Progenitor cell of endocrine pancreas (in vitro differentiated cells): ENCODE results near the gene G3BP1. TPM values are rescaled to one million over a fixed set of nuclear protein-coding genes. Genes with fewer than 3 reads are reported as not detected.

Experiments
- DNase-seq: peaks from one replicate; pipeline ENCODE4 v3.0.0; 2021; ENCODE audit warnings: low spot score; ENCODE audit not compliant: unreplicated experiment
- H3K27ac Mint-ChIP-seq: 2 replicates; pipeline ENCODE4 v1.8.0; 2021; ENCODE audit warnings: mild to moderate bottlenecking, moderate library complexity, mixed read lengths
- H3K27me3 Mint-ChIP-seq: 2 replicates; pipeline ENCODE4 v1.8.0; 2021; ENCODE audit warnings: mixed read lengths
- H3K36me3 Mint-ChIP-seq: 2 replicates; pipeline ENCODE4 v1.8.0; 2022; ENCODE audit warnings: mixed read lengths; ENCODE audit not compliant: insufficient read depth
- H3K4me1 Mint-ChIP-seq: 2 replicates; pipeline ENCODE4 v1.8.0; 2021; ENCODE audit warnings: low read depth, mixed read lengths
- H3K4me3 Mint-ChIP-seq: 2 replicates; pipeline ENCODE4 v1.8.0; 2021; ENCODE audit warnings: low read depth, mild to moderate bottlenecking, moderate library complexity, mixed read lengths
- H3K9me3 Mint-ChIP-seq: 2 replicates; pipeline ENCODE4 v1.8.0; 2021; ENCODE audit warnings: low read depth, mixed read lengths
- total RNA-seq: library from RNA; stranded (reverse); gene quantifications from 2 replicates; pipeline ENCODE4 v1.2.1, GENCODE V29; 2021
- TF ChIP-seq, protein P1 (sequence below): fragments of 200-600 bp; sonication (generic); IDR thresholded peaks from one replicate; pipeline ENCODE4 v1.5.0; 2021; ENCODE audit warnings: antibody characterized with exemption, mild to moderate bottlenecking; ENCODE audit not compliant: unreplicated experiment

G3BP1 gene
- total RNA-seq, 1 donor from 2014 or later, result 220 TPM

- H3K4me1 Mint-ChIP-seq, result peaks cover 14% of the 10 kb centered on the region
- H3K9me3 Mint-ChIP-seq, result no peaks in the 10 kb centered on the region
- H3K27me3 Mint-ChIP-seq, result no peaks in the 10 kb centered on the region
- TF ChIP-seq, protein P1, sequence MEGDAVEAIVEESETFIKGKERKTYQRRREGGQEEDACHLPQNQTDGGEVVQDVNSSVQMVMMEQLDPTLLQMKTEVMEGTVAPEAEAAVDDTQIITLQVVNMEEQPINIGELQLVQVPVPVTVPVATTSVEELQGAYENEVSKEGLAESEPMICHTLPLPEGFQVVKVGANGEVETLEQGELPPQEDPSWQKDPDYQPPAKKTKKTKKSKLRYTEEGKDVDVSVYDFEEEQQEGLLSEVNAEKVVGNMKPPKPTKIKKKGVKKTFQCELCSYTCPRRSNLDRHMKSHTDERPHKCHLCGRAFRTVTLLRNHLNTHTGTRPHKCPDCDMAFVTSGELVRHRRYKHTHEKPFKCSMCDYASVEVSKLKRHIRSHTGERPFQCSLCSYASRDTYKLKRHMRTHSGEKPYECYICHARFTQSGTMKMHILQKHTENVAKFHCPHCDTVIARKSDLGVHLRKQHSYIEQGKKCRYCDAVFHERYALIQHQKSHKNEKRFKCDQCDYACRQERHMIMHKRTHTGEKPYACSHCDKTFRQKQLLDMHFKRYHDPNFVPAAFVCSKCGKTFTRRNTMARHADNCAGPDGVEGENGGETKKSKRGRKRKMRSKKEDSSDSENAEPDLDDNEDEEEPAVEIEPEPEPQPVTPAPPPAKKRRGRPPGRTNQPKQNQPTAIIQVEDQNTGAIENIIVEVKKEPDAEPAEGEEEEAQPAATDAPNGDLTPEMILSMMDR, result no peak
- H3K4me3 Mint-ChIP-seq, result no peak overlapping the region
- H3K36me3 Mint-ChIP-seq, result peaks cover 5% of the 10 kb centered on the region
- no peak for DNase-seq
- H3K27ac Mint-ChIP-seq, result no peak overlapping the region
These were observed 20.2 kb upstream of the G3BP1 start for GRCh38 chr5:151751593-151751992.

DNA sequence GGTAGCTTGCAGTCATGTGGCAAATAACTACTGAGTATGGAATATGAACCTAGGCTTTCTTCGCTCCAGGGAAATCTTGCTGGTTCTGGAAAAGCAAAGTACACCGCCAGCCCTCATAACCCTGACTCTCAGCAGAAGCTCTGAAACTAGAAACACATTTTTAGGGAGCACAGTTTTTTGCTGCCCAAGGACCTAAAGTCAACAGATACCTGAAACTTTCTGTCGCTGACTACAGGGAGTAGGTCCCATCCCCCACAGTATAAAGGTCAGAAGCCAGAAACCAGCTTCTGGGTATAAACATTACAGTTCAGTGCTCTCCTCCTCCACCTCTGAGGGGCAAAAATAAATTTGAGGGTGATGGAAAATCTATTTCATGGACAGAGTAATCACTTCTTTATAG, 16.4 kb upstream of the G3BP1 start:
- DNase-seq, result no peak
- Mint-ChIP-seq H3K4me3 (peak overlapping the region; percentile 41), H3K27me3 (no peaks in the 10 kb centered on the region), H3K4me1 (peaks cover 29% of the 10 kb centered on the region), H3K27ac (peak overlapping the region; percentile 56), H3K9me3 (no peaks in the 10 kb centered on the region), H3K36me3 (peaks cover 5% of the 10 kb centered on the region)
- TF ChIP-seq, protein P1, result no peak

DNA sequence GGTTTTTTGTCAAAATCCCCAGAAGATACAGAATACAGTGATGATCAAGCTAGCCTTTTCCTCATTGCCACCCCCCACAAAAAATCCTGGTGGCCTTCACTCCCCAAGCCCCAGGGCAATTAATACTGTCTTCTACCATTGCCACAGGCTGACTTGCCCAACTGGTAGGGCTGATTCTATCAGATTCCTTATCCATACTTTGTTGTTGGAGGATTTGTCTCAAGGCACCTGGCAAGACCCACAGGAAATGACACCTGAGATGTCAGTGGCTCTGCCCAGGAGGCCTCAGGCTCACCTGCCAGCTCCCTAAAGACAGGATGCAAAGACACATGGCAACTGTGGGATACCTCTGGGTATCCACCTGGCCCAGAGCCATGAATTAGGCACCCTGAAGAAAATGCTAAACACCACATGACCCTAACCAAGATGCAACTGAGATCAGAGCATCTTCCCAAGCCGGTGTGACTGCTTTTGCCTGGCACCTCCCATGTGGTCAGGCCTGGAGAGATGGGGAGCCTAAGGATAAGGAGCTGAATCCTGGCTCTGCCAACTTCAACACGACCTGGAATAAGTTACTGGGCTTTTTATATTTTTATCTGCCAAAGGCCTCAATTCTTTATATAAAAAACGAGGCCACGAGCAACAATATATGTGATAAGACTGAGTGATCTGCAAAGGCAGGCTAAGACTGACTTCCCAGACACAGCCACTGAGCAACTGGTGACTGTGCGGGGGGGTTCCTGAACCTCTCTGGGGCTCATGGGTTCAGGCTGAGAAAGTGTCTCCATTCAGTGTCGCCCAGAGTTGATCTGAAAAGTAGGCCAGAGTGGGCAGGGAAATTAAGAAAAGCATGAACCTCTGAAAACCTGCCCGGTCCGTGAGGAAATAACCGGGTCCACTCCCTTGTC, 14.3 kb upstream of the G3BP1 start:
- TF ChIP-seq, protein P1, result no peak
- Mint-ChIP-seq H3K27ac (peak overlapping the region; percentile 89), H3K27me3 (no peaks in the 10 kb centered on the region), H3K9me3 (no peaks in the 10 kb centered on the region), H3K4me3 (peak overlapping the region; percentile 80), H3K36me3 (peaks cover 5% of the 10 kb centered on the region), H3K4me1 (peaks cover 29% of the 10 kb centered on the region)
- no peak for DNase-seq

DNA sequence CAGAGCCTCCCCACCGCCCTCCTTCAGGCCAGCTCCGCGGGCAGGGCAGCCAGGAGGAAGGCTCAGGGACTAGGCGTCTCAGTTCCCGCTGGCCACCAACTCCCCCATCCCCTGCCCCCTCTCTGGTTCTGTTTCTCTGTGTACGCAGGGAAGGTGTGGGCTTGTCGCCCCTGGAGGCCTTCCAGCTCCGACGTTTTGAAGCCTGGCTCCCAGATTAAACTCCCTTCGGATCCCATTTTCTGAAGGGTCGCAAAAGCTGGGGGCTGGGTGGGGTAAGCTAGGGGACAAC, 13.7 kb upstream of the G3BP1 start:
- no peaks in the 10 kb centered on the region for H3K27me3 Mint-ChIP-seq

DNA sequence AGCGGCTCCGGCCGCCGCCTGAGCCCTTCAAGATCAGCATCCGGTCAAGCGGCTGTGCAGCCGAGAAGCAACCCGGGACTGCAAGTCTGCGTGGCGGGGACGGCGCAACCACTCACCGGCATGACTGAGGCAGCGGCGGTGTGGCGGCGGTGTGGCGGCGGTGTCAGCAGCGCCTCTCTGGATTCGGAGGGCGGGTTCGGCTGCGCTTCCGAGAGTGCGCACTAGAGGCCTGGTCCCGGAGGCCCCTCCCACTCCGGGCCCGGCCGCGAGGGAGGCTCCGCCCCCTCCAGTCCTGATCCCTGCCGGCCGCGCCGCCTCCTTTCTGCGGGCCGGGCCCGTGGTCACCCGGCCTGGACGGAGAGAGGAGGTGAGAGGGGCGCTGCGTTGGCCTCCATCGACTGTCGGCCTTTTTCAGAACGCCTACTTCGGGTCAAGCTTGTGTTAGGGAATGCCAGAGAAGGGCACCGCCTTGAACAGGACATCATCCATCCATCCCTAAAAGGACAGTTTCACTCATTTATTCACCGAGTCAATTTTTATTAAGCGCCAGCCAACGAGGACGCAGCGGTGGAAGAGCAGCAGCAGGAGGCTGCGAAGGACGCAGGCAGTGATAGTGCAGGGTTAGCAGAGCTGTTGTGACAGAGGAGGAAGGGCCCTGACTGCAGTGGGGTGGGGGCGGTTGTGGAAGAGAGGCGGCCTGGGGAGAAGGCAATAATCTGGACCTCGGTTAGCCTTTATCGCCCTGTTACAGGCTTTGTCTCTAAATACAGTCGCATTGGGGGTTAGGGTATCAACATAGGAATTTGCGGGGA, 13.1 kb upstream of the G3BP1 start, which contains the start of gene ATOX1:
TSS of gene ATOX1 (minus strand) at position 202 of the 812 bp plus-strand sequence. CDS start at position 122, 80 bp downstream.
- TF ChIP-seq, protein P1, result no peak
- peak; percentile 89 for DNase-seq
- Mint-ChIP-seq H3K27ac (peak within 1 kb of the TSS; percentile 98), H3K4me3 (peak within 1 kb of the TSS; percentile 80), H3K4me1 (peaks cover 26% of the 10 kb centered on the region), H3K27me3 (no peaks in the 10 kb centered on the region), H3K36me3 (no peaks in the 10 kb centered on the region), H3K9me3 (no peaks in the 10 kb centered on the region)

More for the DNA sequence above, 13.7 kb upstream of the G3BP1 start:
- H3K4me1 Mint-ChIP-seq, result peaks cover 29% of the 10 kb centered on the region
- peaks cover 1% of the 10 kb centered on the region for H3K36me3 Mint-ChIP-seq
- H3K9me3 Mint-ChIP-seq, result no peaks in the 10 kb centered on the region
- TF ChIP-seq, protein P1, result no peak
- H3K4me3 Mint-ChIP-seq, result peak overlapping the region; percentile 80
- DNase-seq, result no peak
- peak overlapping the region; percentile 89 for H3K27ac Mint-ChIP-seq
